ENCODE data around the gene GRAMD1A. TPM values are rescaled to one million over a fixed set of nuclear protein-coding genes. Genes with fewer than 3 reads are reported as not detected.

GRAMD1A gene
- total RNA-seq, 2 experiments from 2014 or later: 221 to 229 TPM

GRCh38 chr19:35063940-35064818 lies 64.1 kb downstream of the GRAMD1A start:
- H3K27me3 Mint-ChIP-seq: no peaks in the 10 kb centered on the region
- DNase-seq: no peak
- Histone ChIP-seq H3K9me3 (ENCODE audit: control insufficient read depth in 1 of 2, insufficient read depth in 1 of 2, low read length in 2 of 2) (no peaks in the 10 kb centered on the region), H3K4me1 (ENCODE audit: insufficient read depth, low read length) (peaks cover 8% of the 10 kb centered on the region), H3K27me3 (ENCODE audit: control insufficient read depth in 1 of 2, insufficient read depth in 2 of 2, low read length in 2 of 2) (no peaks in the 10 kb centered on the region), H3K27ac (ENCODE audit: low read depth in 1 of 2, low read length in 2 of 2) (no peak overlapping the region), H3K4me3 (ENCODE audit: low read length) (no peak overlapping the region), H3K36me3 (ENCODE audit: insufficient read depth, low read length) (no peaks in the 10 kb centered on the region)
- peaks cover 8% of the 10 kb centered on the region for H3K4me1 Mint-ChIP-seq (ENCODE audit: low read depth)
- CTCF ChIA-PET: no interaction called here
- TF ChIP-seq CTCF (IDR thresholded peaks at IDR 0.05): no peak
- no peak overlapping the region for H3K27ac Mint-ChIP-seq
- no peaks in the 10 kb centered on the region for H3K36me3 Mint-ChIP-seq (ENCODE audit: low read depth)
- no peak overlapping the region for H3K4me3 Mint-ChIP-seq
- no peak for ATAC-seq (ENCODE audit: poor library complexity)
- POLR2A ChIA-PET: no interaction called here
- intact Hi-C loops (cut with DNase I, micrococcal nuclease): no loop called here
- no peaks in the 10 kb centered on the region for H3K9me3 Mint-ChIP-seq

- Mint-ChIP-seq H3K9me3 (no peaks in the 10 kb centered on the region), H3K4me1 (ENCODE audit: low read depth) (peaks cover 8% of the 10 kb centered on the region), H3K36me3 (ENCODE audit: low read depth) (no peaks in the 10 kb centered on the region), H3K27ac (no peak overlapping the region), H3K27me3 (no peaks in the 10 kb centered on the region), H3K4me3 (no peak overlapping the region)
- H3K36me3 ChIP-seq (ENCODE audit: insufficient read depth, low read length): no peaks in the 10 kb centered on the region
- no peak for ATAC-seq (ENCODE audit: poor library complexity)
- H3K4me3 ChIP-seq (ENCODE audit: low read length): no peak overlapping the region
- TF ChIP-seq CTCF (IDR thresholded peaks at IDR 0.05): no peak
- H3K4me1 ChIP-seq (ENCODE audit: insufficient read depth, low read length): peaks cover 8% of the 10 kb centered on the region
- POLR2A ChIA-PET: no interaction called here
- DNase-seq: no peak
- no peak overlapping the region for H3K27ac ChIP-seq (ENCODE audit: low read depth in 1 of 2, low read length in 2 of 2)
- peaks cover 6 to 8% of the 10 kb centered on the region in 2 experiments for H3K9me3 ChIP-seq (ENCODE audit: control insufficient read depth in 1 of 2, insufficient read depth in 1 of 2, low read length in 2 of 2)
- H3K27me3 ChIP-seq (ENCODE audit: control insufficient read depth in 1 of 2, insufficient read depth in 2 of 2, low read length in 2 of 2): peaks cover 0 to 5% of the 10 kb centered on the region in 2 experiments
- CTCF ChIA-PET: no interaction called here
- intact Hi-C loops (cut with DNase I, micrococcal nuclease): loop anchor here (5.0 kb wide), 2 partner anchors 147 to 402 kb away; no protein-coding TSS in a partner anchor
Observed at GRCh38 chr19:35065574-35065973, 65.5 kb downstream of the GRAMD1A start.

GRCh38 chr19:35066121-35066520 lies 66.0 kb downstream of the GRAMD1A start:
- Histone ChIP-seq H3K36me3 (ENCODE audit: insufficient read depth, low read length) (no peaks in the 10 kb centered on the region), H3K9me3 (ENCODE audit: control insufficient read depth in 1 of 2, insufficient read depth in 1 of 2, low read length in 2 of 2) (peaks cover 7 to 9% of the 10 kb centered on the region in 2 experiments), H3K4me1 (ENCODE audit: insufficient read depth, low read length) (peaks cover 8% of the 10 kb centered on the region), H3K27me3 (ENCODE audit: control insufficient read depth in 1 of 2, insufficient read depth in 2 of 2, low read length in 2 of 2) (peaks cover 0 to 5% of the 10 kb centered on the region in 2 experiments), H3K4me3 (ENCODE audit: low read length) (no peak overlapping the region), H3K27ac (ENCODE audit: low read depth in 1 of 2, low read length in 2 of 2) (no peak overlapping the region)
- no peak for TF ChIP-seq CTCF (IDR thresholded peaks at IDR 0.05)
- ATAC-seq (ENCODE audit: poor library complexity) (no peak), DNase-seq (no peak)
- CTCF ChIA-PET: interaction anchor here (0.9 to 1.5 kb wide), 5 partner anchors 8 to 426 kb away, joined by 3 to 5 read pairs (median 4); no protein-coding TSS in a partner anchor
- intact Hi-C loops (cut with DNase I, micrococcal nuclease): loop anchor here (2.0 to 5.0 kb wide), 4 partner anchors 146 to 429 kb away; no protein-coding TSS in a partner anchor
- Mint-ChIP-seq H3K27me3 (no peaks in the 10 kb centered on the region), H3K4me3 (no peak overlapping the region), H3K27ac (no peak overlapping the region), H3K4me1 (ENCODE audit: low read depth) (peaks cover 8% of the 10 kb centered on the region), H3K36me3 (ENCODE audit: low read depth) (no peaks in the 10 kb centered on the region), H3K9me3 (no peaks in the 10 kb centered on the region)
- POLR2A ChIA-PET: no interaction called here

Measured in CD4-positive, alpha-beta T cell (primary cell).